ENCODE results near the gene EBF3.

GRCh38 chr10:129857242-129857960 lies 106.7 kb downstream of the EBF3 start:
- no peak for TF ChIP-seq CTCF (IDR thresholded peaks at IDR 0.05)
- no peak for TF ChIP-seq POLR2A (IDR thresholded peaks at IDR 0.05)
